Upper lobe of right lung (tissue), 1 donor: ENCODE results near the gene ABCC5. TPM values are rescaled to one million over a fixed set of nuclear protein-coding genes. Genes with fewer than 3 reads are reported as not detected.
"Not testable (repeated sequence)": the region's sequence is repeated elsewhere in the genome, so short reads cannot be mapped to it uniquely, and the experiment has no call there.

Experiments used
- ATAC-seq: fragments of 200-7000 bp; cut with Tn5 transposase; one replicate; pipeline ENCODE4 v1.9.1; 2020; ENCODE audit warnings: mild to moderate bottlenecking, moderate library complexity
- DNase-seq: peaks from one replicate; pipeline ENCODE4 v3.0.0-alpha.2; 2020
- H3K27ac ChIP-seq: fragments of 200-600 bp; one replicate; pipeline ENCODE4 v1.8.0; 2022
- H3K27me3 ChIP-seq: fragments of 200-600 bp; one replicate; pipeline ENCODE4 v1.8.0; 2022; ENCODE audit warnings: mild to moderate bottlenecking
- H3K36me3 ChIP-seq: fragments of 200-600 bp; one replicate; pipeline ENCODE4 v1.8.0; 2022
- H3K4me1 ChIP-seq: fragments of 200-600 bp; one replicate; pipeline ENCODE4 v1.8.0; 2022
- H3K4me3 ChIP-seq: fragments of 200-600 bp; one replicate; pipeline ENCODE4 v1.8.0; 2022; ENCODE audit warnings: mild to moderate bottlenecking
- H3K9me3 ChIP-seq: fragments of 200-600 bp; one replicate; pipeline ENCODE4 v1.8.0; 2022
- intact Hi-C: fragments of 100-400 bp; cut with DNase I; formaldehyde crosslinking; loops from one replicate; pipeline ENCODE4 v1.11.0; 2022
- total RNA-seq: library from RNA; stranded (reverse); fragmentation: NEBNext Ultra II Directional; extraction: Animal tissue kit (Norgen Biotek cat#: 25700); gene quantifications from one replicate; pipeline ENCODE4 v1.2.1, GENCODE V29; 2021
- TF ChIP-seq, protein P1 (sequence below): fragments of 200-600 bp; IDR thresholded peaks from one replicate; pipeline ENCODE4 v1.8.0; 2022; ENCODE audit warnings: antibody characterized with exemption
- donor health status: DM: no; HTN: yes; CAD: no; lungs with severe emphysema.

The ABCC5 gene
- total RNA-seq, 1 donor from 2014 or later = 33.5 TPM

DNA sequence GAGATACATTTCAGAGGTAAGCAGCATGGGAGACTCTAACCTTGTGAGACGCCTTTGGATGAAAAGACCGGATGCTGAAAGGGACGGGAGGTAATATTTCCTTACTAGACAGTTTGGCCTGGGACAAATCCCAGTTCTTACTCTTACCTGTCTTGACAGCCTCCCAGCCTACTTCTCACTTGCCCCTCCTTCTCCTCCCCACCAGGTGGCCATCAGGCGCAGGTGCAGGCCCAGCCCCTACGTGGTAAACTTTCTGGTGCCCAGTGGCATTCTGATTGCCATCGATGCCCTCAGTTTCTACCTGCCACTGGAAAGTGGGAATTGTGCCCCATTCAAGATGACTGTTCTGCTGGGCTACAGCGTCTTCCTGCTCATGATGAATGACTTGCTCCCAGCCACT is 20.1 kb upstream of the ABCC5 start:
- intact Hi-C loops = no loop called here
- ATAC-seq (no peak), DNase-seq (no peak)
- Histone ChIP-seq H3K27ac (no peak overlapping the region), H3K4me3 (no peak overlapping the region), H3K4me1 (no peaks in the 10 kb centered on the region), H3K36me3 (no peaks in the 10 kb centered on the region), H3K27me3 (no peaks in the 10 kb centered on the region), H3K9me3 (no peaks in the 10 kb centered on the region)
- TF ChIP-seq, protein P1, sequence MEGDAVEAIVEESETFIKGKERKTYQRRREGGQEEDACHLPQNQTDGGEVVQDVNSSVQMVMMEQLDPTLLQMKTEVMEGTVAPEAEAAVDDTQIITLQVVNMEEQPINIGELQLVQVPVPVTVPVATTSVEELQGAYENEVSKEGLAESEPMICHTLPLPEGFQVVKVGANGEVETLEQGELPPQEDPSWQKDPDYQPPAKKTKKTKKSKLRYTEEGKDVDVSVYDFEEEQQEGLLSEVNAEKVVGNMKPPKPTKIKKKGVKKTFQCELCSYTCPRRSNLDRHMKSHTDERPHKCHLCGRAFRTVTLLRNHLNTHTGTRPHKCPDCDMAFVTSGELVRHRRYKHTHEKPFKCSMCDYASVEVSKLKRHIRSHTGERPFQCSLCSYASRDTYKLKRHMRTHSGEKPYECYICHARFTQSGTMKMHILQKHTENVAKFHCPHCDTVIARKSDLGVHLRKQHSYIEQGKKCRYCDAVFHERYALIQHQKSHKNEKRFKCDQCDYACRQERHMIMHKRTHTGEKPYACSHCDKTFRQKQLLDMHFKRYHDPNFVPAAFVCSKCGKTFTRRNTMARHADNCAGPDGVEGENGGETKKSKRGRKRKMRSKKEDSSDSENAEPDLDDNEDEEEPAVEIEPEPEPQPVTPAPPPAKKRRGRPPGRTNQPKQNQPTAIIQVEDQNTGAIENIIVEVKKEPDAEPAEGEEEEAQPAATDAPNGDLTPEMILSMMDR = no peak

DNA sequence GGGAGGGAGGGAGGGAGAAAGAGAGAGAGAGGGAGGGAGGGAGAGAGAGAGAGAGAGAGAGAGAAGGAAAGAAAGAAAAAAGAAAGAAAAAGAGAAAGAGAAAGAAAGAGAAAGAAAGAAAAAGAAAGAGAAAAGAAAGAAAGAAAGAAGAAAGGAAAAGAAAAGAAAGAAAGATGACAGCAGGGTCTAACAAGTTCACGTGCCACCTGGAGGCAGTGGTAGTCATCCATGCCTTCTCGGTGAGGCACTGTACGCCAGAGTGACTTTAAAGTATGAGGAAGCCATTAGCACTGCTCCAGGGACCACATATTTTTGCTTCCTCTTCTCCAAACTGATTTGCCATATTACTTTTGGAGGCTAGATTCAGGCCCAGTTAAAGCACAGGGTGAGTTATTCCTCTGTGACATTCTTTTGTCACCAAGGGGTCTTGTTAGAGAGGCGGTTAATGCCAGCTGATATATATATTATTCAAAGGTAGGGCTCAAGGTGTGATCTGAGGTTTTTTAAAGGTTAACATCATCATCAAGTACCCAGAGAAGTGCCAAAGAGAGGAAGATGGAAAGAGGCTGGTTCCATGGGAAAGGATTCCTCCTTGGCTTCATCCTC is 13.6 kb upstream of the ABCC5 start, which contains the start of gene HTR3D:
HTR3D (plus strand) TSS at position 556 of the 606 bp plus-strand sequence; CDS start at position 556, 0 bp downstream.
- TF ChIP-seq, protein P1 = no peak
- ATAC-seq = no peak
- Histone ChIP-seq H3K4me1 (no peaks in the 10 kb centered on the region), H3K36me3 (no peaks in the 10 kb centered on the region), H3K27me3 (no peaks in the 10 kb centered on the region), H3K9me3 (no peaks in the 10 kb centered on the region), H3K4me3 (no peak within 1 kb of the TSS), H3K27ac (no peak within 1 kb of the TSS)
- intact Hi-C loops = no loop called here
- DNase-seq = no peak

GRCh38 chr3:184030536-184030935 is 12.9 kb upstream of the ABCC5 start:
- no peaks in the 10 kb centered on the region for H3K9me3 ChIP-seq
- TF ChIP-seq, protein P1 = no peak
- H3K4me3 ChIP-seq = no peak overlapping the region
- no peak overlapping the region for H3K27ac ChIP-seq
- ATAC-seq = no peak
- H3K4me1 ChIP-seq = no peaks in the 10 kb centered on the region
- H3K27me3 ChIP-seq = no peaks in the 10 kb centered on the region
- H3K36me3 ChIP-seq = no peaks in the 10 kb centered on the region
- intact Hi-C loops = no loop called here
- no peak for DNase-seq

GRCh38 chr3:184029443-184029842 is 11.8 kb upstream of the ABCC5 start:
- no peak overlapping the region for H3K27ac ChIP-seq
- TF ChIP-seq, protein P1 = no peak
- no peaks in the 10 kb centered on the region for H3K9me3 ChIP-seq
- no peaks in the 10 kb centered on the region for H3K27me3 ChIP-seq
- no peaks in the 10 kb centered on the region for H3K4me1 ChIP-seq
- no peak for ATAC-seq
- no peaks in the 10 kb centered on the region for H3K36me3 ChIP-seq
- intact Hi-C loops = no loop called here
- no peak overlapping the region for H3K4me3 ChIP-seq
- no peak for DNase-seq

DNA sequence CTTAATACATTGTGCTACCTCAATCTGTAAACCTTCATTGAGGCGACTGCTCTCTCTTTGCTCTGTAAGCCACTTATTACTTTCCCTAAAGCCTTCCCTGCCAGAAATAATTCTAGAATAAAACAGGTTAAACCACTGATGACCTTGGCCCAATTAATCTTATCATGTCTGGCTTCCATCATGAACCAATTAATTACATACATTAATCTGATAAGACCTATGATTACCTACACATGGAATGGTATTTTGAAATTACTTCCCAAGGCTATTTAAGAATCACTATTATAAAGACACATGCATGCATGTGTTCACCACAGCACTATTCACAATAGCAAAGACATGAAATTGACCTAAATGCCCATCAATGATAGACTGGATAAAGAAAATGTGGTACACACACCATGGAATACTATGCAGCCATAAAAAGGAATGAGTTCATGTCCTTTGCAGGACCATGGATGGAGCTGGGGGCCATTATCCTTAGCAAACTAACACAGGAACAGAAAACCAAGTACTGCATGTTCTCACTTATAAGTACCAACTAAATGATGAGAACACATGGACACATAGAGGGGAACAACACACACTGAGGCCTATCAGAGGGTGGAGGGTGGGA is 10.7 kb upstream of the ABCC5 start:
- DNase-seq, H3K9me3 ChIP-seq, intact Hi-C loops, H3K4me1 ChIP-seq, H3K36me3 ChIP-seq, H3K27ac ChIP-seq, H3K27me3 ChIP-seq, H3K4me3 ChIP-seq, ATAC-seq: not testable (repeated sequence)

DNA sequence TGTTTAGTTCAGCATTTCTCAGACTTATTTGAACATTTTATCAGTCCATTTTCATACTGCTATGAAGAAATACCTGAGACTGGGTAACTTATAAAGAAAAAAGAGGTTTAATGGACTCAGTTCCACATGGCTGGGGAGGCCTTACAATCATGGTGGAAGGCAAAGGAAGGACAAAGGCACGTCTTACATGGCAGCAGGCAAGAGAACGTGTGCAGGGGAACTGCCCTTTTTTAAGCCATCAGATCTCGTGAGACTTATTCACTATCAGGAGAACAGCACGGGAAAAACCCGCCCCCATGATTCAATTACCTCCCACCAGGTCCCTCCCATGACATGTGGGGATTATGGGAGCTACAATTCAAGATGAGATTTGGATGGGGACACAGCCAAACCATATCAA is 7.6 kb upstream of the ABCC5 start:
- intact Hi-C loops, DNase-seq, H3K4me1 ChIP-seq, H3K27ac ChIP-seq, H3K36me3 ChIP-seq, ATAC-seq, H3K4me3 ChIP-seq, H3K9me3 ChIP-seq, H3K27me3 ChIP-seq: not testable (repeated sequence)
